MM.1S (cell line): ENCODE measurements around the gene TOR1AIP2.

Experiments
- CTCF ChIP-seq: fragments of 300-600 bp; sonication (generic); IDR thresholded peaks from 2 replicates; pipeline ENCODE4 v1.5.1; 2016; ENCODE audit warnings: antibody characterized with exemption, low read length, mixed read lengths
- EZH2 ChIP-seq: fragments of 300-600 bp; sonication (generic); optimal IDR thresholded peaks from 2 replicates; pipeline ENCODE3; 2017; ENCODE audit warnings: low read depth, mild to moderate bottlenecking, antibody characterized with exemption, low read length, mixed read lengths
- EZH2phosphoT487 ChIP-seq: fragments of 300-600 bp; sonication (generic); IDR thresholded peaks from 2 replicates; pipeline ENCODE4 v1.6.1; 2018; ENCODE audit warnings: antibody characterized with exemption, low read length

GRCh38 chr1:179879797-179880196 is 2.2 kb upstream of the TOR1AIP2 start:
- TF ChIP-seq CTCF, result no peak
- no peak for TF ChIP-seq EZH2
- no peak for TF ChIP-seq EZH2phosphoT487
